ENCODE measurements around the gene WIZ. TPM values are rescaled to one million over a fixed set of nuclear protein-coding genes. Genes with fewer than 3 reads are reported as not detected.

The WIZ gene, protein sequence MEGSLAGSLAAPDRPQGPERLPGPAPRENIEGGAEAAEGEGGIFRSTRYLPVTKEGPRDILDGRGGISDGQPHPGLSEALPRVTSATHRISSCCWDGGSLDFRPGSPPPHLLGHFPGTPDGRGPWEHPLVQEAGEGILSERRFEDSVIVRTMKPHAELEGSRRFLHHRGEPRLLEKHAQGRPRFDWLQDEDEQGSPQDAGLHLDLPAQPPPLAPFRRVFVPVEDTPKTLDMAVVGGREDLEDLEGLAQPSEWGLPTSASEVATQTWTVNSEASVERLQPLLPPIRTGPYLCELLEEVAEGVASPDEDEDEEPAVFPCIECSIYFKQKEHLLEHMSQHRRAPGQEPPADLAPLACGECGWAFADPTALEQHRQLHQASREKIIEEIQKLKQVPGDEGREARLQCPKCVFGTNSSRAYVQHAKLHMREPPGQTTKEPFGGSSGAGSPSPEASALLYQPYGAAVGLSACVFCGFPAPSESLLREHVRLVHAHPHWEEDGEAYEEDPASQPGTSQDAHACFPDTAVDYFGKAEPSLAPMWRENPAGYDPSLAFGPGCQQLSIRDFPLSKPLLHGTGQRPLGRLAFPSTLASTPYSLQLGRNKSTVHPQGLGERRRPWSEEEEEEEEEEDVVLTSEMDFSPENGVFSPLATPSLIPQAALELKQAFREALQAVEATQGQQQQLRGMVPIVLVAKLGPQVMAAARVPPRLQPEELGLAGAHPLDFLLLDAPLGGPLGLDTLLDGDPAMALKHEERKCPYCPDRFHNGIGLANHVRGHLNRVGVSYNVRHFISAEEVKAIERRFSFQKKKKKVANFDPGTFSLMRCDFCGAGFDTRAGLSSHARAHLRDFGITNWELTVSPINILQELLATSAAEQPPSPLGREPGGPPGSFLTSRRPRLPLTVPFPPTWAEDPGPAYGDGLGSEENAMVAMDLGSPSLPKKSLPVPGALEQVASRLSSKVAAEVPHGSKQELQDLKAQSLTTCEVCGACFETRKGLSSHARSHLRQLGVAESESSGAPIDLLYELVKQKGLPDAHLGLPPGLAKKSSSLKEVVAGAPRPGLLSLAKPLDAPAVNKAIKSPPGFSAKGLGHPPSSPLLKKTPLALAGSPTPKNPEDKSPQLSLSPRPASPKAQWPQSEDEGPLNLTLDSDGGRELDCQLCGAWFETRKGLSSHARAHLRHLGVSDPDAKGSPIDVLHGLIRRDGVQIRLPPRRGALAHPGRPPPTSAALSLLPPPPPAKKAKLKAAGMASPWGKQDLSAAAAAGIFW (N-terminal part only)
- 119 TPM for polyA plus RNA-seq (2012; ENCODE audit: insufficient read depth, insufficient read length, low read depth)

DNA sequence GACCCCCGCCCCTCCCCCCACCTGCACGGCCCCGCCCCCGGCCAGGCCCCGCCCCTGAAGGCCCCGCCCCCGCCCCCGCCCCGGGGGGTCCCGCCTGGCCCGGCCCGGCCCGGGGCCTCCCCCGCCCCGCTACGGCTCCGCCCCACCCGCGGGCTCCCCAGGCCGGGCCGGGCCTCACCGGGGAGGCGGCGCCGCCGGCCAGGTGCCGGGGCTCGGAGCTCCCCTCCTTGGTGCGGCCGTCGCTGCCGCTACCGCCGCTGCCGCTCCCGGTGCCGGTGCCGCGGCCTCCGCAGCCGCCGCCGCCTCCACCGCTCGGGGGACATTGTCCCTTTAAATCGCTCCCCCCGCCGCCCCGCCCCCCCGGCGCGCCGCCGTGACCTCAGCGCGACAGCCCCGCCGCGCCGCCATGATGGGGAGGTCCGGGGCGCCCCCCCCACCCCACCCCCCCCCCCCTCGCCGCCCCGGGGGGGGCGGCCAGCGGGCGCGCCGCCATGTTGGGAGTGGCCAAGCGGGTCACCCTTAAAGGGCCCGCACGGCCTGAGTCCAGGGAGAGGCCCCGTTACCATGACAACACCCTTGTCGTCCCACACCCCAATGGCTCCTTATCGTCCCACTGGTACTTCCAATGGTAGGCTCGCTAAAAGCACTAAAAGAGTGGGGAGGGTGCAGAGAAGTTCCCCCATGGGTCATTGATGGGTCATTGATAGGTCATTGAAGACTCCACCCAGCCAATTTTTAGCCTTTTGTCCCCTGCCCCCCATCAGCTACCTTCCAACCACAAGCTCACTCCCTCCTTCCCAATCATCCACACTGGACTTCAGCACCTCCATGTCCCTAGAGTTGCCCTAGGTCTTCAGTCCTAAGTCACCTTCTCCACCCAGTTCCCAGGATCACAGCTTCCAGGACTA lies at the start of gene WIZ:
Gene WIZ, minus strand, starts transcription at position 337 of the 908 bp plus-strand sequence. CDS start 1,649 bp downstream, outside the sequence.
- no peak for TF ChIP-seq CTCF (IDR thresholded peaks at IDR 0.05; ENCODE audit: low read depth, low read length)
- peak; percentile 87 for DNase-seq
- Histone ChIP-seq H3K36me3 (no peaks in the 10 kb centered on the region), H3K9me3 (no peaks in the 10 kb centered on the region), H3K27me3 (no peaks in the 10 kb centered on the region; the same call in 1 of the 2 replicates), H3K4me3 (ENCODE audit: low read depth, low read length) (peak within 1 kb of the TSS; percentile 56), H3K4me1 (peaks cover 8% of the 10 kb centered on the region)

- no peaks in the 10 kb centered on the region for H3K4me1 ChIP-seq
- no peak for TF ChIP-seq CTCF (IDR thresholded peaks at IDR 0.05; ENCODE audit: low read depth, low read length)
- H3K27me3 ChIP-seq: peaks cover 7% of the 10 kb centered on the region; the same call in 1 of the 2 replicates
- DNase-seq: no peak
- H3K4me3 ChIP-seq (ENCODE audit: low read depth, low read length): no peak overlapping the region
- H3K9me3 ChIP-seq: no peaks in the 10 kb centered on the region
- H3K36me3 ChIP-seq: no peaks in the 10 kb centered on the region
Measured at GRCh38 chr19:15498910-15499309, 49.2 kb upstream of the WIZ start.

GRCh38 chr19:15498156-15498858 lies 48.6 kb upstream of the WIZ start:
- DNase-seq: no peak
- no peaks in the 10 kb centered on the region for H3K9me3 ChIP-seq
- no peaks in the 10 kb centered on the region for H3K36me3 ChIP-seq
- no peaks in the 10 kb centered on the region for H3K4me1 ChIP-seq
- no peak for TF ChIP-seq CTCF (IDR thresholded peaks at IDR 0.05; ENCODE audit: low read depth, low read length)
- peaks cover 7% of the 10 kb centered on the region; the same call in 1 of the 2 replicates for H3K27me3 ChIP-seq
- no peak overlapping the region for H3K4me3 ChIP-seq (ENCODE audit: low read depth, low read length)

- DNase-seq: no peak
- Histone ChIP-seq H3K9me3 (no peaks in the 10 kb centered on the region), H3K4me3 (ENCODE audit: low read depth, low read length) (no peak overlapping the region), H3K27me3 (no peaks in the 10 kb centered on the region), H3K36me3 (no peaks in the 10 kb centered on the region), H3K4me1 (no peaks in the 10 kb centered on the region)
- TF ChIP-seq CTCF (IDR thresholded peaks at IDR 0.05; ENCODE audit: low read depth, low read length): no peak
Measured at GRCh38 chr19:15495151-15495550, 45.4 kb upstream of the WIZ start.

Data from BE2C (cell line).